ENCODE measurements around the gene WDR19. TPM values are rescaled to one million over a fixed set of nuclear protein-coding genes. Genes with fewer than 3 reads are reported as not detected.

WDR19 gene
- total RNA-seq, 1 experiment from 2014 or later, result 23.3 TPM

GRCh38 chr4:39308611-39309010, 126.3 kb downstream of the WDR19 start:
- H3T11ph ChIP-seq (ENCODE audit: low read length), result no peak overlapping the region
- no CpG with 5 or more reads among the region's 6 CpGs for WGBS (ENCODE audit: extremely low coverage, insufficient read length, low lambda C conversion rate)
- H4K5ac ChIP-seq (ENCODE audit: insufficient read length, low read depth, low read length), result no peak overlapping the region
- H2BK20ac ChIP-seq (ENCODE audit: low read depth, low read length, poor library complexity, severe bottlenecking), result no peak overlapping the region
- no peak overlapping the region for H3K4ac ChIP-seq (ENCODE audit: low read depth, low read length)
- H2AFZ ChIP-seq (ENCODE audit: low read length), result no peak overlapping the region
- H3K23me2 ChIP-seq (ENCODE audit: insufficient read length, low read depth, low read length, poor library complexity, severe bottlenecking), result no peaks in the 10 kb centered on the region
- no peak overlapping the region for H4K91ac ChIP-seq (ENCODE audit: insufficient read length, low read depth, low read length)
- no peaks in the 10 kb centered on the region for H3K9me3 Mint-ChIP-seq
- no peak overlapping the region for H3K56ac ChIP-seq (ENCODE audit: insufficient read length, low read depth, low read length)
- no peak overlapping the region for H3K4me3 Mint-ChIP-seq
- H3K27ac ChIP-seq (ENCODE audit: insufficient read length, low read depth, low read length), result no peak overlapping the region
- H3K4me2 ChIP-seq (ENCODE audit: insufficient read depth, insufficient read length, low read length), result no peak overlapping the region
- H3K9me3 ChIP-seq (ENCODE audit: control insufficient read depth, low read depth, low read length), result no peaks in the 10 kb centered on the region
- no peaks in the 10 kb centered on the region for H3K79me1 ChIP-seq (ENCODE audit: insufficient read depth, low read depth, low read length, poor library complexity, severe bottlenecking)
- DNase-seq, result no peak
- no peaks in the 10 kb centered on the region for H4K20me1 ChIP-seq (ENCODE audit: control insufficient read depth, insufficient read depth, insufficient read length)
- H3K36me3 Mint-ChIP-seq (ENCODE audit: insufficient read depth in 1 of 3, low read depth in 3 of 3), result peaks cover 11 to 63% (median 59%) of the 10 kb centered on the region in 3 experiments; a peak in 6 of 7 replicates
- H4K8ac ChIP-seq (replicated peaks; ENCODE audit: insufficient read length, low read depth, low read length), result no peak overlapping the region
- no peaks in the 10 kb centered on the region for H3K4me1 Mint-ChIP-seq
- H3K14ac ChIP-seq (ENCODE audit: insufficient read depth, low read length), result no peak overlapping the region
- H2BK5ac ChIP-seq (ENCODE audit: insufficient read length, low read length), result no peak overlapping the region
- no peak overlapping the region for H3K23ac ChIP-seq (ENCODE audit: insufficient read length, low read depth, low read length)
- TF ChIP-seq CTCF (conservative IDR thresholded peaks at IDR 0.05), result no peak
- H3K18ac ChIP-seq (ENCODE audit: insufficient read length, low read depth, low read length), result no peak overlapping the region
- H3K27me3 Mint-ChIP-seq (ENCODE audit: low read depth), result no peaks in the 10 kb centered on the region
- H3K27me3 ChIP-seq (ENCODE audit: insufficient read depth, low read length), result no peaks in the 10 kb centered on the region
- H3K9ac ChIP-seq (ENCODE audit: extremely low read depth, insufficient read length, low read length), result no peak overlapping the region
- H3K27ac Mint-ChIP-seq, result no peak overlapping the region; a peak in 1 of 7 replicates
- no peaks in the 10 kb centered on the region for H3K79me2 ChIP-seq (ENCODE audit: insufficient read depth, low read length)
- no peak overlapping the region for H2AK5ac ChIP-seq (ENCODE audit: insufficient read length, low read length)
- no peak overlapping the region for H2BK120ac ChIP-seq (ENCODE audit: low read depth, low read length, poor library complexity, severe bottlenecking)
- H2BK12ac ChIP-seq (ENCODE audit: insufficient read length, low read depth, low read length), result no peak overlapping the region
- no peak overlapping the region for H2BK15ac ChIP-seq (ENCODE audit: low read depth, low read length)
- H3K4me1 ChIP-seq (ENCODE audit: insufficient read depth, low read length), result no peaks in the 10 kb centered on the region
